SK-N-SH treated with all-trans-retinoic acid at 6 μM for 48 hours (cell line): ENCODE measurements around the gene DLL1.

Experiments used
- ATAC-seq: fragments of 200-7000 bp; cut with Tn5 transposase; 3 replicates; pipeline ENCODE4 v1.9.1; 2020; ENCODE audit warnings: mild to moderate bottlenecking, moderate library complexity
- ESRRG ChIP-seq: fragments of 250-450 bp; sonication (Bioruptor Pico); IDR thresholded peaks from 2 replicates; pipeline ENCODE4 v1.6.1; 2021; ENCODE audit warnings: mild to moderate bottlenecking

The DLL1 gene

GRCh38 chr6:170233286-170234205 lies 57.3 kb downstream of the DLL1 start:
- no peak for ATAC-seq
- no peak for TF ChIP-seq ESRRG (CRISPR knock-in tag)
- TF ChIP-seq, all 23 proteins: peak for 0
